Mesenchymal stem cell (in vitro differentiated cells and primary cell): ENCODE measurements around the gene LPO.

Experiments
- DNase-seq: peaks from one replicate; pipeline ENCODE4 v3.0.0-alpha.2; 2013
- H2AFZ ChIP-seq: one replicate; pipeline ENCODE4 v1.6.1; 2013; ENCODE audit warnings: low read depth, mild to moderate bottlenecking, control low read depth, inconsistent platforms, low read length, moderate library complexity
- H2AK5ac ChIP-seq: 2 replicates; pipeline ENCODE4 v1.6.1; 2013; ENCODE audit warnings: low read length, moderate library complexity, mild to moderate bottlenecking, inconsistent platforms; ENCODE audit not compliant: severe bottlenecking
- H2BK120ac ChIP-seq: one replicate; pipeline ENCODE4 v1.6.1; 2013; ENCODE audit warnings: low read depth, mild to moderate bottlenecking, inconsistent platforms, low read length, moderate library complexity
- H2BK12ac ChIP-seq, 2 experiments: one replicate each; pipeline ENCODE4 v1.6.1; 2013; ENCODE audit warnings: inconsistent platforms in 2 of 2, low read length in 2 of 2, mild to moderate bottlenecking in 2 of 2, moderate library complexity in 2 of 2, control low read depth in 1 of 2
- H2BK15ac ChIP-seq: one replicate; pipeline ENCODE4 v1.6.1; 2013; ENCODE audit warnings: mild to moderate bottlenecking, low read depth, inconsistent platforms; ENCODE audit not compliant: poor library complexity, severe bottlenecking
- H2BK5ac ChIP-seq: 2 replicates; pipeline ENCODE4 v1.6.1; 2013; ENCODE audit warnings: low read depth, mild to moderate bottlenecking, low read length, control low read depth, inconsistent platforms; ENCODE audit not compliant: poor library complexity, severe bottlenecking
- H3K14ac ChIP-seq, 2 experiments: one replicate each; pipeline ENCODE4 v1.6.1; 2013; ENCODE audit warnings: inconsistent platforms in 2 of 2, low read length in 2 of 2, control low read depth in 1 of 2, mild to moderate bottlenecking in 1 of 2, moderate library complexity in 1 of 2
- H3K18ac ChIP-seq, 2 experiments: one replicate each; pipeline ENCODE4 v1.6.1; 2013; ENCODE audit warnings: inconsistent platforms in 2 of 2, low read length in 2 of 2, control low read depth in 1 of 2, low read depth in 1 of 2, mild to moderate bottlenecking in 1 of 2
- H3K23ac ChIP-seq, 2 experiments: one replicate each; pipeline ENCODE4 v1.6.1; 2013; ENCODE audit warnings: inconsistent platforms in 2 of 2, low read length in 2 of 2, mild to moderate bottlenecking in 2 of 2, moderate library complexity in 2 of 2, control low read depth in 1 of 2
- H3K27ac ChIP-seq: 2 replicates; pipeline ENCODE4 v1.5.1; 2013; ENCODE audit warnings: mild to moderate bottlenecking, moderate library complexity, low read length, control low read depth, inconsistent platforms; ENCODE audit not compliant: poor library complexity, severe bottlenecking
- H3K27me3 ChIP-seq, 2 experiments: 2 replicates each; pipeline versions ENCODE4 v1.6.1 to v1.7.0; 2013; ENCODE audit warnings: low read length in 2 of 2, mild to moderate bottlenecking in 2 of 2, moderate library complexity in 2 of 2, control low read depth in 1 of 2, inconsistent platforms in 1 of 2; ENCODE audit not compliant: control insufficient read depth in 1 of 2, insufficient read depth in 1 of 2
- H3K36me3 ChIP-seq, 2 experiments: 2 replicates each; pipeline versions ENCODE4 v1.6.1 to v1.7.0; 2013; ENCODE audit warnings: low read length in 2 of 2, control low read depth in 1 of 2, inconsistent platforms in 1 of 2, low read depth in 1 of 2, mild to moderate bottlenecking in 1 of 2; ENCODE audit not compliant: insufficient read depth in 2 of 2, control insufficient read depth in 1 of 2
- H3K4ac ChIP-seq, 2 experiments: one replicate each; pipeline ENCODE4 v1.6.1; 2013; ENCODE audit warnings: inconsistent platforms in 2 of 2, low read length in 2 of 2, mild to moderate bottlenecking in 2 of 2, moderate library complexity in 2 of 2, control low read depth in 1 of 2, low read depth in 1 of 2
- H3K4me1 ChIP-seq: 2 replicates; pipeline ENCODE4 v1.6.1; 2013; ENCODE audit warnings: low read depth, low read length, control low read depth; ENCODE audit not compliant: control insufficient read depth, insufficient read depth
- H3K4me2 ChIP-seq: 2 replicates; pipeline ENCODE4 v1.6.1; 2013; ENCODE audit warnings: low read length, mild to moderate bottlenecking, inconsistent platforms; ENCODE audit not compliant: poor library complexity, severe bottlenecking
- H3K4me3 ChIP-seq, 2 experiments: 2 replicates each; pipeline versions ENCODE4 v1.5.1 to v1.7.0; 2013; ENCODE audit warnings: low read length in 2 of 2, mild to moderate bottlenecking in 2 of 2, control low read depth in 1 of 2, low read depth in 1 of 2; ENCODE audit not compliant: insufficient read depth in 1 of 2
- H3K79me1 ChIP-seq: replicated peaks from 2 replicates; pipeline ENCODE4 v1.6.1; 2013; ENCODE audit warnings: mild to moderate bottlenecking, control low read depth, low read length, inconsistent platforms; ENCODE audit not compliant: poor library complexity, severe bottlenecking
- H3K9ac ChIP-seq: 2 replicates; pipeline ENCODE4 v1.7.0; 2013; ENCODE audit warnings: mild to moderate bottlenecking, low read length, moderate library complexity
- H3K9me3 ChIP-seq: 2 replicates; pipeline ENCODE4 v1.7.0; 2013; ENCODE audit warnings: mild to moderate bottlenecking, low read length; ENCODE audit not compliant: control insufficient read depth
- H4K8ac ChIP-seq: one replicate; pipeline ENCODE4 v1.6.1; 2013; ENCODE audit warnings: inconsistent platforms, mild to moderate bottlenecking, low read length, moderate library complexity
- H4K91ac ChIP-seq: one replicate; pipeline ENCODE4 v1.6.1; 2013; ENCODE audit warnings: mild to moderate bottlenecking, low read length, inconsistent platforms
- WGBS: methylation state at CpG from one replicate; pipeline ENCODE4 v1.1.7; 2013; ENCODE audit warnings: mixed read lengths; 5-methylcytosine and 5-hydroxymethylcytosine counted together

Gene LPO

DNA sequence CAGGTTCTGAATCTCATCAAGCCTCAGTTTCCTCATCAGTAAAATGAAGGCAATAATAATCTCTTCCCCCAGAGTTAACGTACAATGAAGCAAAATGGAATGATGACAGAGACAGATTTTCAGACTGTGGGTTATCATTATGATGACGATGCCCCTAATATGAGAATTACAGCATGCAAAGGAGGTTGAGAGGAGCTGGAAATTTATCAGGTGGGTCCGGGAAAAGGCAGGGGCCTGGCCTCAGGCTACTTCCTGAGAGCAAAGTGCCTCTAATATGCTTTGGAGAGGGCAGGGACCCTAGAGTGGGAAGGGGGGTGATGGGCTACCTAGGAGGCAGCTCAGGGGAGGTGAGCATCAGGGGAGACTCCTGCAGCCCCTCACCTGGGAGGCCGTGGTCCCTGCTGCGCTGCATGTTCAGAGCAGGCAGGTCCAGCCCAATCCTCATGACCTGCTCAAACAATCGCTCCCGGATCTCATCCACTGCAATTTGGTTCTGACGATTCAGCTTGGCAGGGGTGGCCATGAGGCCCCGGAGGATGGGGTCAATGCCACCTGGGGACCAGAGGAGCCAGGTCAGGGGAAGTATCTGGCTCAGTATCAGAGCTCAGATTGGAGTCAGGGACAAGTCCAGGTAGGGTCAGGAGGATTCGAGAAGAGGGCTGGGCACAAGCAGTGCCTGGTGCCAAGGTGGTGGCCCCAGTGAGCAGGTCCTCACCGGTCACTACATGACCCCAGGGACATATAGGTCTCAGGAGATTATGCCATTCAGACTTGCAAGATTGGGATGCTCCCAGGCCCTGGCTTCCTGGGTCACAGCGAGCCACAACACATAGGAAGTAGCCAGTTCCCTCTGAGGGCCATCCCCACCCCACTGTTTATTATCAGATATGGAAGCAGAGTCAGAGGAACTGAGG, 34.2 kb downstream of the LPO start:
- Histone ChIP-seq H4K8ac (no peak overlapping the region), H3K9me3 (no peaks in the 10 kb centered on the region), H3K4me3 (no peak overlapping the region), H3K4ac (no peak overlapping the region), H3K14ac (no peak overlapping the region), H3K4me1 (no peaks in the 10 kb centered on the region), H2BK12ac (no peak overlapping the region), H3K27ac (no peak overlapping the region), H3K9ac (no peak overlapping the region), H3K36me3 (no peaks in the 10 kb centered on the region), H3K18ac (no peak overlapping the region), H2BK5ac (no peak overlapping the region), H3K4me2 (no peak overlapping the region), H3K23ac (no peak overlapping the region), H3K27me3 (peaks cover 10 to 49% of the 10 kb centered on the region in 2 experiments), H2AK5ac (no peak overlapping the region), H2AFZ (no peak overlapping the region), H2BK120ac (no peak overlapping the region), H4K91ac (no peak overlapping the region), H3K79me1 (no peaks in the 10 kb centered on the region), H2BK15ac (no peak overlapping the region)
- 84% methylated on average over 12 of the region's 12 CpGs for WGBS
- no peak for DNase-seq

DNA sequence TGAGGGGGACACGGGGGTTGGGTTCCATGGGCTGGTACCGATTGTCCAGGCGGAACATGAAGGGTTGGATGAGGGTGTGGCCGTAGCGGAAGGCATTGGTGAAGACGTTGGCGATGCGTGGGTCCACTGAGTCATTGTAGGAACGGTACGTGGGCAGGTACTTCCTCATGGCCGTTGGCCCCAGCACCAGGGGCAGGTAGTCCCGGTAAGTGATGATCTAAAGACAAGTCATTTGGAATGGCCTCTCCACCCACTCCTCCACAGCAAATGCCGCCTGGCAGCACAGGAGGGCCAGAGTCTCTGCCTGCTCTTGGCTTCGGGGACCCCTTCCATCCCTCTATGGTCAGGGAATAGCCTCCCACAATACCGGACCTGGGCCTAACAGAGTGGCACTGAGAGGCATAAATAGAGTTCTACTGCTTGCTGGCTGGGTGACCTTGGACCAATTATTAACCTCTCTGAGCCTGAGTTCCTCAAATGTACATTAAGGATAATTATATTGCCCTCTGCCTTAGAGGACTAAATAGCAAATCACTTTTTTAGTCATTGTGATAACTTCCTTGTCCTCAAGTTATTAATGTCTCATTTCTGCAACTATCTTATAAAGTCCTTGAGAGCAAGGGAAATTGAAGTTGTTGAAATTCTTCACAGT, 35.2 kb downstream of the LPO start:
- H3K27me3 ChIP-seq, result peaks cover 13 to 50% of the 10 kb centered on the region in 2 experiments
- no peak for DNase-seq
- H3K23ac ChIP-seq, result no peak overlapping the region
- H4K8ac ChIP-seq, result no peak overlapping the region
- no peak overlapping the region for H3K4me2 ChIP-seq
- no peaks in the 10 kb centered on the region for H3K9me3 ChIP-seq
- H3K79me1 ChIP-seq, result no peaks in the 10 kb centered on the region
- WGBS, result 87% methylated on average over 15 of the region's 15 CpGs
- H2BK12ac ChIP-seq, result no peak overlapping the region
- H2BK15ac ChIP-seq, result no peak overlapping the region
- no peak overlapping the region for H4K91ac ChIP-seq
- no peak overlapping the region for H3K14ac ChIP-seq
- no peak overlapping the region for H3K18ac ChIP-seq
- no peak overlapping the region for H3K4ac ChIP-seq
- H2BK5ac ChIP-seq, result no peak overlapping the region
- H2AK5ac ChIP-seq, result no peak overlapping the region
- H3K9ac ChIP-seq, result no peak overlapping the region
- H3K4me1 ChIP-seq, result no peaks in the 10 kb centered on the region
- H2AFZ ChIP-seq, result no peak overlapping the region
- no peaks in the 10 kb centered on the region for H3K36me3 ChIP-seq
- no peak overlapping the region for H3K27ac ChIP-seq
- no peak overlapping the region for H3K4me3 ChIP-seq
- no peak overlapping the region for H2BK120ac ChIP-seq

DNA sequence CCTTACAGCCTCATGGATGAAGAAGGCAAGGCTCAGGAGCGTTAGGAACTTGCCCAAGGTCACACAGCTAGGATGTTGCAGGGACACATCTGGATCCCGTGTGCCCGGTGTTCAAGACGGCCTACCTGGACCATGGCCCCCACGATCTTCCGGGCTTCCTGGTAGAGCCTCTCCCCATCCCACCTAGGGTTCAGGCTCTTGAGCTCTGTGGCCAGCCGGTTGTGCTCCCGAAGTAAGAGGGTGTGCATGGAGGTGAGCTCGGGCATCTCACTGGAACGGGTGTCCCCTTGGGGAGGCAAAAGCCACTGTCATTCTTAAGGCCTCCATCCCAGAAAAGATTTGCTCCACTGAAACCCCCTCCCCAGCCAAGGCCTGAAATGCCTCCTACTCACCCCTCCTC, 37.0 kb downstream of the LPO start:
- Histone ChIP-seq H2AK5ac (no peak overlapping the region), H3K27me3 (peaks cover 23 to 53% of the 10 kb centered on the region in 2 experiments), H3K18ac (no peak overlapping the region), H3K14ac (no peak overlapping the region), H3K36me3 (no peaks in the 10 kb centered on the region), H3K27ac (no peak overlapping the region), H3K9ac (no peak overlapping the region), H3K79me1 (no peaks in the 10 kb centered on the region), H3K4me3 (no peak overlapping the region), H2BK120ac (no peak overlapping the region), H3K9me3 (no peaks in the 10 kb centered on the region), H2BK15ac (no peak overlapping the region), H2BK5ac (no peak overlapping the region), H3K4me1 (no peaks in the 10 kb centered on the region), H3K4ac (no peak overlapping the region), H2BK12ac (no peak overlapping the region), H4K8ac (no peak overlapping the region), H3K23ac (no peak overlapping the region), H3K4me2 (no peak overlapping the region), H2AFZ (no peak overlapping the region), H4K91ac (no peak overlapping the region)
- 80% methylated on average over 9 of the region's 10 CpGs for WGBS
- no peak for DNase-seq

DNA sequence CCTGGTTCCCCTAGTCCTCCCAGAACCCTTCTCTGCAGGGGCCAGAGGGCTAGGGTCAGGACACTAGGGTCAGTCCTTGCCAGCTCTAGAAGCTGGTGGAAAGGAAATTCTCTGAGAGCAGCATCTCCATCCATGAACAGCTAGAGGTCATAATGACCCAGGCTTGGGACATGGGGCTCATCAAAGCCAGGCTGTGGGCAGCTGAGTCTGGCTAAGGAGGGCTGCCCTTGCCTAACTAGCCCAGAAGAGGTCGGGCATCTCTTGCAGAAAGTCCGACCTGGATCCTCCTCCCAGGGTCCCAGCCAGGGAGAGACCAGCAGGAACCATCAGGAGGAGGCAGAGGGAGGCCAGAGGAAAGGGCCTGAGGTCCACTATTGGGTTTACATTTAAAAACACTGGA, 38.0 kb downstream of the LPO start:
- Histone ChIP-seq H2AFZ (no peak overlapping the region), H3K27ac (no peak overlapping the region), H3K14ac (no peak overlapping the region), H2BK15ac (no peak overlapping the region), H2AK5ac (no peak overlapping the region), H2BK5ac (no peak overlapping the region), H3K9ac (no peak overlapping the region), H3K4ac (no peak overlapping the region), H3K27me3 (peaks cover 24 to 57% of the 10 kb centered on the region in 2 experiments), H3K4me2 (no peak overlapping the region), H3K36me3 (no peaks in the 10 kb centered on the region), H3K9me3 (no peaks in the 10 kb centered on the region), H3K4me1 (no peaks in the 10 kb centered on the region), H3K23ac (no peak overlapping the region), H4K91ac (no peak overlapping the region), H3K4me3 (no peak overlapping the region), H3K18ac (no peak overlapping the region), H4K8ac (no peak overlapping the region), H2BK12ac (no peak overlapping the region), H3K79me1 (no peaks in the 10 kb centered on the region), H2BK120ac (no peak overlapping the region)
- WGBS, result 48% methylated on average over 2 of the region's 2 CpGs
- no peak for DNase-seq
